Right lung (tissue), 5 donors: ENCODE results near the gene LGALS9. TPM values are rescaled to one million over a fixed set of nuclear protein-coding genes. Genes with fewer than 3 reads are reported as not detected.
"Not testable (repeated sequence)": the region's sequence is repeated elsewhere in the genome, so short reads cannot be mapped to it uniquely, and the experiment has no call there.

Source experiments
- DNase-seq, 2 donors: peaks; one replicate each; pipeline ENCODE4 v3.0.0-alpha.2; 2013
- polyA plus RNA-seq, 5 donors: library from polyadenylated mRNA; unstranded; fragments of 120-200 nt; gene quantifications; one replicate each; pipeline versions ENCODE4 v1.2.1 to v1.2.3, GENCODE V29; 2013; ENCODE audit warnings: inconsistent platforms in 1 of 5, low replicate concordance in 1 of 5; ENCODE audit not compliant: insufficient read length in 5 of 5, insufficient read depth in 1 of 5

Gene LGALS9
- polyA plus RNA-seq, 5 donors, result 15.0 to 26.4 (median 18.1) TPM

DNA sequence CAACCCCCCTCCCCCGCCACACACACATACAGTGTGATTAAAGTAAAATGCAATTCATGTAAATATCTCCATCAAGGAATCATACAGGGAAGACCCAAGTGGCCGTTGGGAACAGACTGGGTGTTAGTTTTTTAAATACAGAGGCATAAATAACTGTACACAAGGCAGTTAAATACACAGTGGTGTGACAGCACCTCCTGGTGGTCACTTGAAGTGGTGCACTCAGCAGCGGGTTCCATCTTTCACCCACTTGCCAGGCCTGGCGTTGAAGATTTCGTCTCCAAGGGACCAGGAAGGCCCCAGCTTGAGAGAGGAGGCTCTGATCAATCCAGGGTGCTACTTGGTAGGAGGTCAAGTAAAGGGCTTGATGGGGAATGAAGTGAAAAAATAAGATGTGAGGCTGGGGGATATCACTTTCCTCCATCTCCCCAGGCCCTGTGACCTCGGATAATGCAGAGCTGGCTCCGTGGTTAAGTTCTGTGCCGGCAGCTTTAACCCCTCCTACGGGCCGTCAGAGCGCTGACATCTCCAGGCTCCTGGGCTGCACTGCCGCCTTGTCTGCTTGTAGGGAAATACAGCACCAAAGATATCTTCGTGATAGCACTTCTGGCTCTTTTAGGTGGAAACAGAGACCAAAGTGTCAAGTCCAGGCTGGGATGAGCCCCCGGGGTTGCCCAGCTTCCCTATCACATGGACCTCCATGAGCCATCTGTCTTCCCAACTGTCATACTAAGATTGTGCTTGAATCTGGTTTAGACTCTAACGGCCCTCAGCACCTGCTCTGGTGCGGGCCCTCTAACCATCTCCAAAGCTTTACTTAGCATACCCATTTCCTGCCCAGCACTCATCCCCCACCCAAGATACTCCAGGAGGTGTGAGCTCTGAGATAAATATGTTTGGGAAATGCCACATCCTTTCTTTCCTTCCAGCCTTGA is 20.7 kb downstream of the LGALS9 start:
- no peak for DNase-seq

DNA sequence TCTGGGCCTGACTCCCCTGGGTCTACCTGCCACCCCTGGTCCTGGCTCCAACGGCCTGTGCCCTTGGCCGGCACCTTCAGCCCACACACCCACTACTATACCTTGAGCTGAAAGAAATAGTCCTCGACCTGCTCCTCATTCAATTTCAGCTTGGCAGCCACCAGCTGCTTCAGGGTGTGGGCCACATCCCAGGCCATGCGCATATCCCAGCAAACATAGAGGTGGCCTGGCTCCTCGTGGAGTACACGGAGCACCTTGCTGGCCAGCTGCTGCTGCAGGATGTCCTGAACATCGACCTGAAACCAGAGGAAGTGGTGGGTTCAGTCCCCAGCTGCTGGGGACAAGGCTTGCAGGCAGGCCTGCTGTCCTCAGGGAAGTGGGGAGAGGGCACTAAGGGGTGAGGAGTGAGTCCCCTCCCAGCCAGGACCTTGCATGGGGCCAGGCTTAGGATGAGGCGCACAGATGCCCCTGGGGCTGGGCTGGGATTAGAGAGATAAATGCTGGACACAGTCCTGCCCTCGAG is 22.5 kb downstream of the LGALS9 start:
- not testable (repeated sequence) for DNase-seq

DNA sequence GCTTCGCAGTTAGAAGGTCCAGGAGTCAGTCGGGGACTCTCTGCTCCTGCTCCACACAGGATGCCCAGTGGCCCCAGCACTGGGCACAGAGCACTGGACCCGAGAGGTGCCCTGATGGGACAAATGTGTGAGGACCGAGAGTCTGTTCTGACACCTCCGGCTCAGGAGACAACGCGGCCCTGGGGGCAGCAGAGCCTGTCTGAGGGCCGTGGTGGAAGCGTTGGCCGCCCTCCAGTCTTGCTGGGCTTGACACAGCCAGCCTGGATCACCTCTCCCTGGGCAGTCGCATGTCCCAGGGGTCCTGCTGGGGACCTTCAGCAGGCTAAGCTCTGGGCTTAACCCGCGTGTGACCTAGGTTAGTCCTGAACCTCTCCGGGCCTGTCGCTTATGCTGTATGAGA is 23.1 kb downstream of the LGALS9 start:
- no peak for DNase-seq

DNA sequence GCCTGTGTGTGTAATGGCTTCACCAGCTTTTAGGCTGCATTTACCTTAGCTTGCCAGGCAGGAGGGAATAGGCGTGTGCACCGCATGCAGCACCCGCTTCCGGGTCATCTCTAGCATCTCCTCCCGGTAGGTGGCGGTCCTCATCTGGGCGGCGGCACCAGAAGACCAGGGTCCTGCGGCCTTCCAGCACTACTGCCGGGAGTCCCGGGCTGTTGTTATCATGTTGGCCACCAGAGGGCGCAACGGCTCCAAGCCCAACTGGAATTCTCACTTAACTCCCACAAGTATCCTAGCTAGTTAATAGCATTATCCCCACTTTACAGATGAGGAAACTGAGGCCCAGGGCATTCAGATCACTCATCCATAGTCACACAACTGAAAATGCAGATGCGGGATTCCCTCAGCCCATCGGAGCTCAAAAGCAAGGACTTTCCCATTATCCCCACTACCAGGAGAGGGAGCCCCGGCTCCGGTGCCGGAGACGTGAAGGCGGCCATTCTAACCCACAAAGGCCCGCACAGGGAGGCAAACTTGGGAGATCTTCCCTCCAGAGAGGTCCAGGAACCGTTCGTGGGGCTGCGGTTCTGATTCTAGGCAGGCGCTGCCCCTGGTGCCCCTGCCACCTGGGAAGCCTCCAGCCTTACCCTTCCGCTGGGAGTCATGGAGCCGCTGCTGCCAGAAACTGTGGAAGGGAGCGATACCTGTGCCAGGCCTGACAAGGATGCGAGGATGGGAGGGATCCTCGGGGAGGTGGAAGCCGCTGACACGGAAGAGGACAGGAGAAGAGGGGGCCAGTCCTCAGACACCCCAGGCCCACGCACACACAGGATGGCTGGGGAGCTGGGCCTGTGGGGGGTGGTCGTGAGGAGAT is 23.9 kb downstream of the LGALS9 start:
- peak; percentile 42 to 52 for DNase-seq

DNA sequence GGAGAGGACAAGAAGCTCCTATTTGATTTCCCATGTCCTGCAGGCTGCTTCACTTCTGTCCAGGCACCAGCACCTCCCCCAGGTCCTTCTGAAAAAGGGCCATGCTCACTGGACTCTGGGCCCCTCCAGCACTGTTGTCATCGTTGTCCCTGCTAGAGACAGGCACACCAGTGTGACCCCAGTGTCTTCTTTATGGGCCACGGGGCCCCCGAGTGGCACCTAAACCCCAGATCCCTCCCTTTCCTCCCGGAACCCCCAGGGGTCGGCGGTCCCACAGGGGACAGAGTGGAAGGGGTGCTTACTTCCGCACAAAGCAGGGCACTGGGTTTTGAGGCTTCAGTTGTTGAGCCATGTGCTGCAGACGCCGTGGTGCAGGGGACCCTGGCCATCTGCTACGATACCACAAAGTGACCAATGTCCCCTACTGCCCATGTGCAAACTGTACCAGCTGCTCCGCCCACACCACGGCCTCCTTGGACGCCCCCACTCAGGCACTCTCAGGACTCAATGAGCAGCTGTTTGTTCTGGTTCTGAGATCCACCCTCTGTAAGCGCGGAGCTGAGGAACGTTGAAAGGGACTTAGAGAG is 24.6 kb downstream of the LGALS9 start:
- not testable (repeated sequence) for DNase-seq

DNA sequence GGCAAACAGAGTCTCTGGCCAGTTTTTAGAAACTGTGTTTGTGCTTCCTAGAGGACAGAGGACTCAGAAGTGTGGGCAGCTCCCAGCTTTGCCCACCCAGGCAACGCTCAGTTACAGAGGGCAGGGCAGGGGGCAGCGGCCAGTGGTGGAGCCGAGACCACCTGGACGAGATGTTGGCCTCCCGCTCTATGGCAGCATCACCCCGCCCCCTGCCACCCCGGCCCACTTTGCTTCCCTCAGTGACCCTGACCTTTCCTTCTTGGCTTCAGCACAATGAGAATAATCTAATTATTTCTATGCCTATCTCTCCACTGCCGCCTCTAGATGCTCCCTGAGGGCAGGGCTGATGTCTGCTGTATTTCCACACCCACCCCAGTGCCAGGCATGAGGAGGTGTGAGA is 25.6 kb downstream of the LGALS9 start:
- not testable (repeated sequence) for DNase-seq

DNA sequence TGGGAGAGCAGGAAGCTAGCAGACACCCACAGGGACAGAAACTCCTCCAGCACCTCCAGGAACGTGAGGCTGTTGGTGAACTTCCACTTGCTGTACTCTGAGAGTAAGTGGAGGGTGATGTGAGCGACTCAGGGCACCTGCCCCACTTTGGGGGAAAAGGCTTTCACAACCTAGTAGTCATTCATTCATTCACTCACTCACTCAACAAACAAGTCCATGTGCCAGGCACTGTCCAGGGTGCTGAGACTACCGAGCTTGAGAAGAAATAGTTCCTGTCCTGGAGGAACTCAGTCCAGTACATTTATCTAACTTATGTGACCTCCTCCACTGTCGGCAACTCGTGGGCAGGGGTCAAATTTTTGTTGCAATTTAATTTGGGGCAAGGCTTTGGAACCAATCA is 26.6 kb downstream of the LGALS9 start:
- no peak for DNase-seq

DNA sequence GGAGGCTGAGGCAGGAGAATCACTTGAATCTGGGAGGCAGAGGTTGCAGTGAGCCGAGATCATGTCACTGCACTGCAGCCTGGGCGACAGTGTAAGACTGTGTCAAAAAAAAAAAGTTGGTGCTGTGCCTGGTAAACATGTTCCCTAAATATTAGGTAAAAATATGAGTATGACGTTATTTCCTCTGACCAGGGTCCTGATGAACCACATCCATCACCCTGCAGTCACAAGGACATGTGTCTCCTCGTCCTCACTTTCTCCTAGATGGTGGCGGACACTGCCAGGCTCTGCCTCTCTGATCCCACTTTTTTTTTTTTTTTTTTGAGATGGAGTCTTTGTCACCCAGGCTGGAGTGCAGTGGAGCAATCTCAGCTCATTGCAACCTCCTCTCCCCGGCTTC is 28.7 kb downstream of the LGALS9 start:
- DNase-seq, result no peak

DNA sequence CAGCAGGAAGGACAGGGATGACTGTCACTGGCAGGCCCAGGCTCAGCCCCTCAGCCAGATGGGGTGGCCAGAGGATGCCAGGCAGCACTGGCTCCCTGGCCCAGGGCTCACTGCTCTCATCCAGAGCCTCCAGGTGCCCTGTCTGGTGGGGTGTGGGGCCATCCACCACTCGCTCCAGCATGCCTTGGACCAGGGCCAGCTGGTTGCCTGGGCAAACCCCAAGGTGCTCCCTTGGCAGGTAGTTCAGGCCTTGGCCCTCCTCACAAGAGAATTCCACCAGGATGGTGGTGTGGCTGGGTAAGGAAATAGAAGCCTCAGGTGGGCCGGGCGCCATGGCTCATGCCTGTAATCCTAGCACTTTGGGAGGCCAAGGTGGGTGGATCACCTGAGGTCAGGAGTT is 29.4 kb downstream of the LGALS9 start:
- DNase-seq, result no peak

DNA sequence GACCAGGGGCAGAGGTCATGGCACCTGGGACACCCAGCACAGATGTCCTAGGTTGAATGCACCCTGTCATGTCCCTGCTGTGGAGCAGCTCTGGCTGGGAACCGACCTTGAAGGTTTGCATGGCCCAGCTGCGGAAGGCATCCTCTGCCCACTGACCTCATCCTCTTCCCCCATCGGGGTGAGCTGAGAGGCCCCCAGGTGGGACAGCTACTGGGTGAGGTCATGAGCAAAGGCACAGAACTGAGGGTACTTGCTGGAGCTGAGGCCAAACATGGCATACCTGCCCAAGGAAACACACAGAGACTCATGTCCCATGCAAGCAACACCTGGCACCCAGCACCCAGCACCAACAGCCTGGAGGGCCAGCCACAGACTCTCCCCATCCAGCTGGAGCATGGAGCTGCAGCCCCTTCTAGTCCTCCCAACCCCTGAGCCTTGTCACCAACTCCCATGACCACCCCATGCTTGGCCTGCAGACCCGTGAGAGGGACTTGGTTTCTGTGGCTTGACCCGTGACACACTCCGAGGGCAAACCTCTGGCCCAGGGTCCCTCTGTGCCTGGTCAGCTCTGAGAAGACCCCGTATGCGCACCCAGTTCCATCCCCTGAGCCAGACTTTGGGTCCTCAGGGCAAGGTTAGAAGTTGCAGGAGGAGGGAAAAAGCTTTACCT is 33.1 kb downstream of the LGALS9 start:
- no peak for DNase-seq

DNA sequence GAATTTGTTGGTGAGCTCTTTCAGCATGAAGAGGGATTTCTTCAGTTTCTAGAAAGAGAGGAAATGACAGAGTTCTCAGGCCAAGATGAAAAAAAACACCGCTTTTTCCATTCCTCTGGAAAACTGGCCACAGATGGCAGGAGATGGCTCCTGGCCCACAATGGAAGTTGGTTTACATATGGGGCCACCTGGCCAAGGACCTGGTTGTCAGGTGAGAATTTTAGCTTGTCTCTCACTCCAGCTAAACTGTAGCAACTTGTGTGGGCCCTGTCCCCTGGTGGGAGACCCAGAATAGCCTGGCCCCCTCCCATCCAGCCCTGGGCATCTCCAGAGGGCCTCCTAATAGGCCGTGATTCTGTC is 33.6 kb downstream of the LGALS9 start:
- DNase-seq, result no peak

DNA sequence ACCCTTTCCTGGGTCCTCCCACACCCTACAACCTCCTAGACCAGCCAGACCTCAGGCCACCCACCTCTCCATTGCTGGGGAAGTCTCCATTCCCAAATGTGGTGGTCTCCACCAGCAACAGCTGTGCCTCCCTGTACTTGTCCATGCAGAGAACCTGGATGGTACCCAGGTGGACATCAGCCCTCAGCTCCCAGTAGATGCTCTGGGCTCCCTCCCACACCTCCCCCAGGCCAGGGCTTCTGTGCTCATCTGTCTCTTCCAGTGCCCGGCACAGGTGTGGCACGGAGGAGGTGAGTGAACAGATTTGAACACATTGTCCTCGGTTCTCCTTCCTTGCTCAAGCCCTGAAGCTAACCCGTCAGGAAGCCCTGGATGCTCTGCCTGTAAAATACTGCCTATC is 34.6 kb downstream of the LGALS9 start:
- no peak for DNase-seq

DNA sequence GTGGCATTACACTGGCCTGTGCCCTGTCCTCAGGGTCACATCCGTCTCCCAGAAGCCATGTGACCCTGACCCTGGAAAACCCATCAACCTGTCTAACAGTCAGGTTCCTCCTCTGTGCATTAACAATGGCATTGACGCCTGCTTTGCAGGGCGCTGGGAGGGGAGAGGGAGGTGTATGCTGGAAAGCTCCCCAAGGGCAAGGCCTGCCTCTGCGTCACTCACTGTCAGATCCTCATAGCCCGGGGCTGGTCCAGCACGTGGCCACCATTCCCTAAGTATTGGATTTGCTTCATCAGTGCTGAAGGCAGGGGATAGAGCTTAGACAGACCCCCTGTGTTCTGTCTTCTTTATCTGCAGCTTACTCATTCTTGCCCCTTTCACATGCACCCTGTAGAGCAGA is 35.3 kb downstream of the LGALS9 start:
- DNase-seq, result not testable (repeated sequence)

DNA sequence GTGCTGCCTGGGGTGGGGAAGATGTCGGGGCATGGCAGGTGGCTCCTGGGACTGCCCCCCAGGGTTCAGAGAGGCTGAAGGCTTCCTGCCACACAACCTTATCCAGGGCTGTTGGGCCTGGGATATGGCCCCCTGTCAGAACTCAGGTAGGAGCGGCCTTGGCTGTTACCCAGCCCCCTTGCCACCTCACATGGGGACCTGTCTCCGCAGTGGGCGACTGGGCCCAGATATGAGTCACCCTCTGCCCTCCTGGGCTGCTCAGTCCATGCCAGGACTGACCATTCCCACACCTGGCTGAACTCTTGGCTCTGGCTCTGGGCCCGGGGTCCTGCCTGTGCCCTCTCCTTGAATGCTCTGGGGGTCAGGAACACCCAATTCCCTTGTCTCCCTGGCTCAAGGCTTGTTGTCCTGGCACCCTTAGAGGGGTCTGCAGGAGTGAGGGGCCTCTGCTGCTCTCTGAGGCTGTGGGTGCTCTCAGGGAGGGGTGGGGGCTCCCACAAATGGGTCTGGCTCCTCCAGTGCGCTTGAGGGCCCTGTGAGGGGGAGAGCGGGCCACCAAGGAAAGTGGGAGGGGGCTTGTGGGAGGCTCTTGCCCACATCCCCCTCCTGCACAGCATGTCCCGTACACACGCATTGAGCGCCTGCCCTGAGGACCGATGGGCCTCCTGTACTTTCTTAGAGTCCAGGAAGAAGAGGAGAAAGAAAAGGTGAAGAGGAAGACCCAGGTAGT is 36.0 kb downstream of the LGALS9 start:
- DNase-seq, result no peak

DNA sequence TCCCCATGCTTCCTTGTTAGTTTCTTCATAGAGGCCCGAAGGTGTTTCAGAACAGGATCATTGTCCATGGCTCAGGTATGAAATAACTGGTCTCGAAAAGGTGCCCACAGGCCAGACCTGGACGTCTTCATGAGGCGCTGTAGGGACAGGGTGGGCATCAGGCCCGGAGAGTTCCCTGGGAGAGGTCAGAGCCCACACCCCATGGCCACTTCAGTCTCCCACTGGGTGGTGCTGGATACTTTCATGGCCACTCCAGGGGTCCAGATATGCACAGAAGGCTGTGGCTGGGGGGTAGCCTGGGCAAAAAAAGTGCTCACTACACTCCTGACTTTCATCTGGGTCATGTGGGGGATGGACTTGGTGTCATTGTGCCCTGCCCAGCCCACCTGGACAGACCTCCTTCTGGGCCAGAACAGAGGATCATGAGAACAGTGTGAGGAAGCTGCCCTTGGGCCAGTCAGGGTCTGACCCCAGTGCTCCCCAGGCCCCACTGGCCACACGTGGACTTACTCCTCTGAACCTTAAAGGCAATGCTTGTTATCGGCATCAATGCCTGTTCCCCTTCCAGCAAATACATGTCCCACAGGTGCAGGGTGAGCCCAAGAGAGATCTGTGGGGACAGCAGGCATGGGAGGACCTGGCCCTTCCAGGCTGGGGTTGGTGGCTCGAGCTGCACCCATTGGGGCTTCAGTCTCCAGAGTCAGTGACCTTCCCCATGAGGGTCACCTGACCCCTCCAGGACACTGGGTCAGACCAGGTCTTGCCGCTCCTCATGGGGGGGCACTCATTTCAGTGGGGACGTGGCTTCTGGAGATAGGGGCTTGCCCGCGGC is 36.9 kb downstream of the LGALS9 start:
- no peak for DNase-seq

DNA sequence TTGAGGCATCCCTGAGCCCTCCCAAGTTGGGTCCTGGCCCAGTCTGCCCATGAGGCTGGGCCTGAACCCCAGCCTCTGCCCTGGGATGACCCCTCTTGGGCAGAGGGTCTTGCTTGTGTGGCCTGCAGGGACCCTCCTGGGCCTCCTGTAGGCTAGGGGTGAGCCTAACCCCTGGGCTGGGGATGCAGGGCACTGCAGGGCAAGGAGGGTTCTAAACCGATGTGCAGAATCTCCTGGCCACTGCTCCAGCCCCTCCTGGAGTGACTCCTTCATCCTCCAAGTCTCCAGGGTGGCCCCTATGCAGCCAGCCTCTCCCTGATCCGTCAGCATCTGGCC is 37.5 kb downstream of the LGALS9 start:
- no peak for DNase-seq

DNA sequence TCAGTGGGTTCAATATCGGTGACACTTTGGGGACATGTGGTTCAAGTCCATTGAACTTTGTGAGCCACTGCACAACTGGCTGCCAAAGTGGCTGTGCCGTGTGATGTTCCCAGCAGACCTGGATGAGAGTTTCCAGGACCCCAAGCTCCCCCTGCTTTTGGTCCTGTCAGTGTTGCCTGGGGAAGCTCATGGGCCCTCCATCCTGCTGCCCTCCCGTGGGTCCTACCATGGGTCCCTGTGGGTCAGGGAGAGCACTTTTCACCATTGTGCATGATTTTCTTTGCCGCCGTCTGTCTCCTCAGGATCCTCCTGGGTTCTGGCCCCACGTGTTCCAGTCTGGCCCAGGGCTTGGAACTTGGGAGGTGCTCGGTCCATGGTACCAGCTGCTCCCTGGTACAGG is 38.1 kb downstream of the LGALS9 start:
- no peak for DNase-seq

DNA sequence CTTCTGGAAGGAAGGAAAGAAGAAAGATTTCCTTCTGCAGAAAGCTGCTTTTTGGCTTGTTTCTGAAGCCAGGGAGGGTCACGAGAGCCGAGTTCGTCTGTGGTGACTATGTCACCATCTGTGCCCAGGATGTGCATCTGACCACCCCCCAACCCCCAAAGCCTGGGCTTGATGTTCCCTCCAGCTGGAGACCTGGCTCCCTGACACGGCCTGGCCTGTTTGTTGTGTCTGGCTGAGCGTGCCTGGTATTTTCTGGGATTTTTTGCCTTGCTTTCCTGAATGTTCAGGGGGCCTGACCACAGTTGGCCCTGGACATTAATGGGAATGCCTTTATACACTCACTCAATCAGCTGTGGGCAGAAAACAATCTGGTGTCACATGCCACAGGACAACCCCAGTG is 38.9 kb downstream of the LGALS9 start:
- DNase-seq, result no peak

DNA sequence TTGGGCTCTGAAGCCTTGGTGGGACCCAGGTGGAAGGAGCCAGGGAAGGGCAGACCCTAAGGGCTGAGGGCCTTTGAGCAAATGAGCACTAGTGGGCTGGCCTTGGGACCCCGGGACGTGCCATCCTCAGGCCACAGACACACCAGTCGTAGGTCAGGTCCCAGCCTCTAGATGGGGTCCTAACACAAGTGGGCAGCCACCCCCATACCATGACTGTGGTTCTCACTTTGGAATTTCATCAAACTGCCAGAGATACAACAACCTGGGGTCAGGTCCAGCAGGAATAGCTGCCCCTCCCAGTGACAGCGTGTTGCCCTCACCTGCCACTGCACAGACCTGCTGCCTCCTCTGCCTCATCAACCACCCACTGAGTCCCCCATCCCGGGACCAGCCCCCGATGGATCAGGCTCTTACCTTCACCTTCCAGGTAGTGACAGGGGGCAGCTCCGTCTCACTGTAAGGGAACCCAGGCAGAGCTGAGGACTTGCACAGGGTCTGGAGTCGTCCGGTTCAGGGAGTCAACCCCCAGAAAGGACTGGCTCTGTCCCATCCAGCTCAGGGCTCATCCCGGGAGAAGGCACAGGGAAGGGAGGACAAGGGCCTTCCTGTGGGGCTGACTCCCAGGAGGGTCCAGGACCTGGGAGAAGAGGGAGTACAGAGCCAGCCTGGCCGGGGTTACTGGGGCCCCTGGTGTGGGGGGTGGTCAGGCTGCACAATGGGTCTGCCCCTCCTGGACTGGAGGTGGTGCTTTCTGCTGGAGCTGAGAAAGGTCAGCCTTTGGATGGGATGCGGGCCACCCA is 40.0 kb downstream of the LGALS9 start:
- DNase-seq, result no peak

DNA sequence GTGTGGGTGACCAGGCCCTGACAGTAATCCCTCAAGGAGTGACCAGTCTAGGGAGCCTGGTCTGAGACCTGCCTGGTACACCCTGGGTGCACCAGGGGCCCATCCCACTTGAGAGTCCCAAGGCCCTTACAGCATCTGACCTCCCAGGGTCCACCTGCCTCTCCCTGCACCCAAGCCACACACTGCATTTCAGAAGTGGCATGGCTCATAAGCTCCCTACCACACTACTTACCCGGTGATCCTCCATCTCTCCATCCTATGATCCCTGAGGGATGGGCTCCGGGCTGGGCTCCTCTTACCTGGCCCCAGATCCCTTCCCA is 40.6 kb downstream of the LGALS9 start:
- DNase-seq, result no peak
